ENCODE measurements around the gene MMP7. TPM values are rescaled to one million over a fixed set of nuclear protein-coding genes. Genes with fewer than 3 reads are reported as not detected.

MMP7 gene
- total RNA-seq, 3 donors from 2014 or later (not counting 1 experiment from before 2014, with no cell fraction given), result not detected

DNA sequence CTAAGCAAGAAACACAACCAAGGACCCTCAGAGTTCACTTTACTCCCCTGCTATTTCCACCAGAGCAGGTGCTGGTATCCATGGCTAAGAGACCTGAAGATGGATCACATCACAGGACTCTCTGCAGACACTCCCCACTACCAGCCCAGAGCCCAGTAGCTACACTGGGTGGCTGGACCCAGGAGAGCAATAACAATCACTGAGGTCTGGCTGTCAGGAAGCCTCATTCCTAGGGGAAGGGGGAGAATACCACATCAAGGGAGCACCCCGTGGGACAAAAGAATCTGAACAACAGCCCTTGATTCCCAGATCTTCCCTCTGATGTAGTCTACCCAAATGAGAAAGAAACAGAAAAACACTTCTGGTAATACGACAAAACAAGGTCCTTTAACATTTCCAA, 9.0 kb upstream of the MMP7 start:
- Mint-ChIP-seq H3K9me3 (no peaks in the 10 kb centered on the region), H3K27ac (no peak overlapping the region), H3K4me1 (no peaks in the 10 kb centered on the region), H3K36me3 (no peaks in the 10 kb centered on the region), H3K27me3 (ENCODE audit: low read depth in 2 of 2) (peaks cover 4 to 39% of the 10 kb centered on the region in 2 donors), H3K4me3 (no peak overlapping the region)
- H3K4me3 ChIP-seq (ENCODE audit: low read length), result no peak overlapping the region
- TF ChIP-seq, protein P1, sequence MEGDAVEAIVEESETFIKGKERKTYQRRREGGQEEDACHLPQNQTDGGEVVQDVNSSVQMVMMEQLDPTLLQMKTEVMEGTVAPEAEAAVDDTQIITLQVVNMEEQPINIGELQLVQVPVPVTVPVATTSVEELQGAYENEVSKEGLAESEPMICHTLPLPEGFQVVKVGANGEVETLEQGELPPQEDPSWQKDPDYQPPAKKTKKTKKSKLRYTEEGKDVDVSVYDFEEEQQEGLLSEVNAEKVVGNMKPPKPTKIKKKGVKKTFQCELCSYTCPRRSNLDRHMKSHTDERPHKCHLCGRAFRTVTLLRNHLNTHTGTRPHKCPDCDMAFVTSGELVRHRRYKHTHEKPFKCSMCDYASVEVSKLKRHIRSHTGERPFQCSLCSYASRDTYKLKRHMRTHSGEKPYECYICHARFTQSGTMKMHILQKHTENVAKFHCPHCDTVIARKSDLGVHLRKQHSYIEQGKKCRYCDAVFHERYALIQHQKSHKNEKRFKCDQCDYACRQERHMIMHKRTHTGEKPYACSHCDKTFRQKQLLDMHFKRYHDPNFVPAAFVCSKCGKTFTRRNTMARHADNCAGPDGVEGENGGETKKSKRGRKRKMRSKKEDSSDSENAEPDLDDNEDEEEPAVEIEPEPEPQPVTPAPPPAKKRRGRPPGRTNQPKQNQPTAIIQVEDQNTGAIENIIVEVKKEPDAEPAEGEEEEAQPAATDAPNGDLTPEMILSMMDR (IDR thresholded peaks at IDR 0.05), result no peak
- H3K9me3 ChIP-seq (ENCODE audit: control insufficient read depth, insufficient read depth, low read length), result no peaks in the 10 kb centered on the region
- H3K27me3 ChIP-seq (ENCODE audit: control insufficient read depth, insufficient read depth, low read length), result peaks cover 3% of the 10 kb centered on the region
- 78% methylated on average over 2 of the region's 2 CpGs for WGBS (ENCODE audit: insufficient coverage)
- ATAC-seq, result no peak
- intact Hi-C loops (cut with micrococcal nuclease), result no loop called here
- no peaks in the 10 kb centered on the region for H3K4me1 ChIP-seq (ENCODE audit: control insufficient read depth, insufficient read depth, low read length)
- no peak for DNase-seq
- H3K27ac ChIP-seq (ENCODE audit: low read length), result no peak overlapping the region
- no peaks in the 10 kb centered on the region for H3K36me3 ChIP-seq (ENCODE audit: control insufficient read depth, insufficient read depth, low read length)

DNA sequence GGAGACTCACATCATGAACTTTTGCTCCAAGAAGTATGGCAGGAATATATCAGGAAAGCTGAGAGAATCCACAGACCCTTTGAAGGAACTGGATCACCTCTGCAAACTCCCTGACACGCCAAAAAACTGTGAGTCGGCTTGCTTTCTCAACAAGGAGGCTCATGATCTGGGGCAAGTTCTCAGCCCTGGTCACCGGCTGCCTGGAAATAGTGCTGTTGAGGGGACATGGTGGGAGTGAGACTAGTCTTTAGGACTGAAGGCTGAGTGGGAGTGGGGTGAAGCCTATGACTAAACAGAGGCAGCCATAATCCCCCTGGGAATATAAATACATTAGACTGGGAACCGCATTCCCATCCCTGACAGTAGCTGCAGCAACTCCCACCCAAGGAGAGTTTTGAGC, 8.4 kb upstream of the MMP7 start:
- no peak overlapping the region for H3K4me3 Mint-ChIP-seq
- no peaks in the 10 kb centered on the region for H3K36me3 ChIP-seq (ENCODE audit: control insufficient read depth, insufficient read depth, low read length)
- H3K4me1 Mint-ChIP-seq, result no peaks in the 10 kb centered on the region
- peaks cover 3% of the 10 kb centered on the region for H3K27me3 ChIP-seq (ENCODE audit: control insufficient read depth, insufficient read depth, low read length)
- no peaks in the 10 kb centered on the region for H3K36me3 Mint-ChIP-seq
- no peaks in the 10 kb centered on the region for H3K4me1 ChIP-seq (ENCODE audit: control insufficient read depth, insufficient read depth, low read length)
- H3K4me3 ChIP-seq (ENCODE audit: low read length), result no peak overlapping the region
- intact Hi-C loops (cut with micrococcal nuclease), result no loop called here
- no peak for DNase-seq
- peaks cover 8 to 45% of the 10 kb centered on the region in 2 donors for H3K27me3 Mint-ChIP-seq (ENCODE audit: low read depth in 2 of 2)
- no peaks in the 10 kb centered on the region for H3K9me3 Mint-ChIP-seq
- WGBS (ENCODE audit: insufficient coverage), result 89% methylated on average over 4 of the region's 4 CpGs
- H3K27ac Mint-ChIP-seq, result no peak overlapping the region
- no peak overlapping the region for H3K27ac ChIP-seq (ENCODE audit: low read length)
- TF ChIP-seq, protein P1 (IDR thresholded peaks at IDR 0.05), result no peak
- H3K9me3 ChIP-seq (ENCODE audit: control insufficient read depth, insufficient read depth, low read length), result no peaks in the 10 kb centered on the region
- ATAC-seq, result no peak

- TF ChIP-seq, protein P1 (IDR thresholded peaks at IDR 0.05), result no peak
- ATAC-seq (no peak), DNase-seq (no peak)
- no peaks in the 10 kb centered on the region for H3K4me1 Mint-ChIP-seq
- no peaks in the 10 kb centered on the region for H3K36me3 ChIP-seq (ENCODE audit: control insufficient read depth, insufficient read depth, low read length)
- H3K27ac ChIP-seq (ENCODE audit: low read length), result no peak overlapping the region
- H3K36me3 Mint-ChIP-seq, result no peaks in the 10 kb centered on the region
- intact Hi-C loops (cut with micrococcal nuclease), result no loop called here
- no peak overlapping the region for H3K4me3 Mint-ChIP-seq
- H3K4me1 ChIP-seq (ENCODE audit: control insufficient read depth, insufficient read depth, low read length), result no peaks in the 10 kb centered on the region
- H3K27ac Mint-ChIP-seq, result no peak overlapping the region
- no peaks in the 10 kb centered on the region for H3K9me3 Mint-ChIP-seq
- peaks cover 3% of the 10 kb centered on the region for H3K27me3 ChIP-seq (ENCODE audit: control insufficient read depth, insufficient read depth, low read length)
- peaks cover 8 to 38% of the 10 kb centered on the region in 2 donors for H3K27me3 Mint-ChIP-seq (ENCODE audit: low read depth in 2 of 2)
- no peaks in the 10 kb centered on the region for H3K9me3 ChIP-seq (ENCODE audit: control insufficient read depth, insufficient read depth, low read length)
- WGBS (ENCODE audit: insufficient coverage), result 80% methylated on average over 6 of the region's 6 CpGs
- no peak overlapping the region for H3K4me3 ChIP-seq (ENCODE audit: low read length)
These were observed 3.8 kb upstream of the MMP7 start for GRCh38 chr11:102534261-102534872.

- Mint-ChIP-seq H3K9me3 (no peaks in the 10 kb centered on the region), H3K27me3 (ENCODE audit: low read depth in 2 of 2) (peaks cover 0 to 4% of the 10 kb centered on the region in 2 donors), H3K4me3 (no peak overlapping the region), H3K36me3 (no peaks in the 10 kb centered on the region), H3K4me1 (no peaks in the 10 kb centered on the region), H3K27ac (no peak overlapping the region)
- TF ChIP-seq, protein P1 (IDR thresholded peaks at IDR 0.05), result no peak
- ATAC-seq (no peak), DNase-seq (no peak)
- H3K4me3 ChIP-seq (ENCODE audit: low read length), result no peak overlapping the region
- intact Hi-C loops (cut with micrococcal nuclease), result no loop called here
- no peaks in the 10 kb centered on the region for H3K9me3 ChIP-seq (ENCODE audit: control insufficient read depth, insufficient read depth, low read length)
- no peaks in the 10 kb centered on the region for H3K27me3 ChIP-seq (ENCODE audit: control insufficient read depth, insufficient read depth, low read length)
- no peaks in the 10 kb centered on the region for H3K36me3 ChIP-seq (ENCODE audit: control insufficient read depth, insufficient read depth, low read length)
- no peak overlapping the region for H3K27ac ChIP-seq (ENCODE audit: low read length)
- H3K4me1 ChIP-seq (ENCODE audit: control insufficient read depth, insufficient read depth, low read length), result no peaks in the 10 kb centered on the region
These were observed 1.9 kb downstream of the MMP7 start for GRCh38 chr11:102528618-102529017.

All from natural killer cell (primary cell).